Stimulated activated CD8-positive, alpha-beta memory T cell treated with anti-CD3 and anti-CD28 coated beads, Interleukin-12 subunit alpha, Interleukin-12 subunit beta, amount 100 ng/mL, for 24 hours (primary cell): Measurements from ENCODE around the gene TGDS.
"Not testable (repeated sequence)": the region's sequence is repeated elsewhere in the genome, so short reads cannot be mapped to it uniquely, and the experiment has no call there.

Experiments
- DNase-seq: peaks from one replicate; pipeline ENCODE4 v3.0.0-alpha.2; 2020; ENCODE audit errors: extremely low read depth

The TGDS gene

GRCh38 chr13:94552095-94552494 lies 43.9 kb downstream of the TGDS start:
- no peak for DNase-seq

GRCh38 chr13:94550062-94550738 lies 45.8 kb downstream of the TGDS start:
- DNase-seq: no peak

- peak; percentile 92 for DNase-seq
Observed at GRCh38 chr13:94549232-94550061, 46.5 kb downstream of the TGDS start.

- peak; percentile 14 for DNase-seq
Observed at GRCh38 chr13:94548821-94549231, 47.1 kb downstream of the TGDS start.

- DNase-seq: no peak
Observed at GRCh38 chr13:94548382-94548781, 47.6 kb downstream of the TGDS start.

- no peak for DNase-seq
Observed at GRCh38 chr13:94546061-94546839, 49.7 kb downstream of the TGDS start.

- DNase-seq: no peak
Observed at GRCh38 chr13:94544922-94545321, 51.0 kb downstream of the TGDS start.

- no peak for DNase-seq
Observed at GRCh38 chr13:94542917-94543316, 53.0 kb downstream of the TGDS start.

GRCh38 chr13:94537740-94538630 lies 58.0 kb downstream of the TGDS start:
- DNase-seq: no peak

GRCh38 chr13:94535775-94536174 lies 60.2 kb downstream of the TGDS start:
- DNase-seq: no peak

GRCh38 chr13:94535231-94535630 lies 60.7 kb downstream of the TGDS start:
- DNase-seq: no peak

- no peak for DNase-seq
Observed at GRCh38 chr13:94534166-94534565, 61.8 kb downstream of the TGDS start.

- not testable (repeated sequence) for DNase-seq
Observed at GRCh38 chr13:94532278-94532677, 63.7 kb downstream of the TGDS start.

GRCh38 chr13:94526956-94527355 lies 69.0 kb downstream of the TGDS start:
- DNase-seq: not testable (repeated sequence)

GRCh38 chr13:94525781-94526180 lies 70.2 kb downstream of the TGDS start:
- no peak for DNase-seq

GRCh38 chr13:94524407-94524806 lies 71.5 kb downstream of the TGDS start:
- no peak for DNase-seq
